B cell (primary cell): Measurements from ENCODE around the gene QRSL1. TPM values are rescaled to one million over a fixed set of nuclear protein-coding genes. Genes with fewer than 3 reads are reported as not detected.

ENCODE experiments used
- ATAC-seq: fragments of 200-7000 bp; cut with Tn5 transposase; one replicate; pipeline ENCODE4 v1.10.0; 2021; ENCODE audit warnings: low read depth, mild to moderate bottlenecking, moderate number of reproducible peaks, moderate library complexity
- CTCF ChIA-PET: fragments of 350-600 bp; sonication (Branson Sonifier 250); formaldehyde crosslinking; loops from one replicate; lab custom pipeline; 2021; ENCODE audit warnings: antibody characterized with exemption, inconsistent platforms; lab: Charles Lee
- POLR2A ChIA-PET: fragments of 350-600 bp; sonication (Branson Sonifier 250); formaldehyde crosslinking; loops from one replicate; lab custom pipeline; 2021; ENCODE audit warnings: antibody characterized with exemption; lab: Charles Lee
- DNase-seq: peaks from one replicate; pipeline ENCODE4 v3.0.0; 2013
- H2AFZ ChIP-seq: 2 replicates; pipeline ENCODE4 v1.6.1; 2012; ENCODE audit warnings: mild to moderate bottlenecking, low read depth, low read length; ENCODE audit not compliant: insufficient read depth, poor library complexity, severe bottlenecking
- H3K27ac ChIP-seq, 2 donors: 1 replicate in 1 of 2; 2 replicates in 1 of 2; pipeline ENCODE4 v1.5.1; 2012 to 2013; ENCODE audit warnings: low read length in 2 of 2, mild to moderate bottlenecking in 2 of 2, moderate library complexity in 1 of 2
- H3K27me3 ChIP-seq, 4 experiments: fragments of 200-600 bp in 1 of 4; sonication (generic) in 1 of 4; replicated peaks in 1 of 4; 1 replicate in 2 of 4; 2 replicates in 2 of 4; pipeline versions ENCODE4 v1.6.1 to v1.7.0; 2013 to 2016; ENCODE audit warnings: low read length in 3 of 4, mild to moderate bottlenecking in 2 of 4, mixed read lengths in 1 of 4, moderate library complexity in 1 of 4; ENCODE audit not compliant: insufficient read depth in 4 of 4, control insufficient read depth in 3 of 4; ENCODE audit errors: control extremely low read depth in 1 of 4
- H3K36me3 ChIP-seq, 2 experiments: replicated peaks in 1 of 2; 1 replicate in 1 of 2; 2 replicates in 1 of 2; pipeline versions ENCODE4 v1.6.1 to v1.7.1; 2013; ENCODE audit warnings: low read length in 1 of 2; ENCODE audit not compliant: insufficient read depth in 2 of 2, control insufficient read depth in 1 of 2; ENCODE audit errors: control extremely low read depth in 1 of 2, extremely low read depth in 1 of 2
- H3K4me1 ChIP-seq, 2 donors: fragments of 200-600 bp in 1 of 2; sonication (generic) in 1 of 2; 1 replicate in 1 of 2; 2 replicates in 1 of 2; pipeline versions ENCODE4 v1.5.1 to v1.6.1; 2013 to 2017; ENCODE audit warnings: low read length in 2 of 2; ENCODE audit not compliant: control insufficient read depth in 2 of 2, insufficient read depth in 2 of 2
- H3K4me2 ChIP-seq: replicated peaks from 2 replicates; pipeline ENCODE3; 2012; ENCODE audit warnings: mild to moderate bottlenecking, low read depth, low read length; ENCODE audit not compliant: poor library complexity, severe bottlenecking
- H3K4me3 ChIP-seq, 5 experiments: fragments of 200-600 bp in 1 of 5; sonication (generic) in 1 of 5; 1 replicate in 3 of 5; 2 replicates in 2 of 5; pipeline versions ENCODE4 v1.5.1 to v1.7.0; 2011 to 2016; ENCODE audit warnings: low read length in 4 of 5, mild to moderate bottlenecking in 4 of 5, low read depth in 2 of 5, control low read depth in 1 of 5, moderate library complexity in 1 of 5; ENCODE audit not compliant: insufficient read depth in 1 of 5; ENCODE audit errors: control extremely low read depth in 1 of 5, extremely low read depth in 1 of 5
- H3K79me2 ChIP-seq: fragments of 200-600 bp; sonication (generic); one replicate; pipeline ENCODE4 v1.6.0; 2016; ENCODE audit warnings: low read length; ENCODE audit not compliant: control insufficient read depth, insufficient read depth
- H3K9ac ChIP-seq: fragments of 200-600 bp; sonication (generic); 2 replicates; pipeline ENCODE4 v1.6.1; 2017; ENCODE audit warnings: mild to moderate bottlenecking, low read length, moderate library complexity
- H3K9me3 ChIP-seq, 3 donors: one replicate each; pipeline versions ENCODE4 v1.6.1 to v1.7.1; 2013; ENCODE audit warnings: low read length in 2 of 3; ENCODE audit not compliant: control insufficient read depth in 2 of 3, insufficient read depth in 1 of 3; ENCODE audit errors: control extremely low read depth in 1 of 3
- H4K20me1 ChIP-seq: 2 replicates; pipeline ENCODE4 v1.6.0; 2012; ENCODE audit warnings: mild to moderate bottlenecking, low read length; ENCODE audit not compliant: insufficient read depth, control insufficient read depth, poor library complexity, severe bottlenecking
- H3K27ac Mint-ChIP-seq: one replicate; pipeline ENCODE4 v1.8.0; 2021; ENCODE audit warnings: mixed read lengths
- H3K27me3 Mint-ChIP-seq: one replicate; pipeline ENCODE4 v1.8.0; 2021; ENCODE audit warnings: mixed read lengths
- H3K4me1 Mint-ChIP-seq: one replicate; pipeline ENCODE4 v1.8.0; 2021; ENCODE audit warnings: mixed read lengths
- H3K4me3 Mint-ChIP-seq: one replicate; pipeline ENCODE4 v1.8.0; 2021; ENCODE audit warnings: mixed read lengths
- H3K9me3 Mint-ChIP-seq: one replicate; pipeline ENCODE4 v1.8.0; 2022; ENCODE audit warnings: mixed read lengths; ENCODE audit not compliant: insufficient read depth
- CTCF ChIP-seq: fragments of 200-600 bp; IDR thresholded peaks from one replicate; pipeline ENCODE4 v1.8.0; 2022; ENCODE audit warnings: antibody characterized with exemption, mild to moderate bottlenecking
- EZH2 ChIP-seq: IDR thresholded peaks from 2 replicates; pipeline ENCODE4 v1.6.1; 2012; ENCODE audit warnings: borderline replicate concordance, low read depth, mild to moderate bottlenecking, moderate library complexity, low read length; ENCODE audit not compliant: insufficient read depth, poor library complexity, severe bottlenecking
- WGBS: methylation state at CpG from one replicate; pipeline ENCODE4 v1.1.5; 2013; ENCODE audit warnings: missing lambda C conversion rate; ENCODE audit not compliant: insufficient coverage; 5-methylcytosine and 5-hydroxymethylcytosine counted together
- intact Hi-C: fragments of 100-400 bp; cut with micrococcal nuclease; formaldehyde crosslinking; loops from one replicate; pipeline ENCODE4 v1.10.0; 2022
- polyA plus RNA-seq: library from polyadenylated mRNA; depleted of rRNA; stranded (reverse); fragments of >200 nt; gene quantifications from 2 replicates; pipeline ENCODE4 v1.2.3, GENCODE V29; 2012
- total RNA-seq, 2 donors: library from RNA; stranded (reverse); fragments of 120-200 nt in 1 of 2; gene quantifications; 1 replicate in 1 of 2; 2 replicates in 1 of 2; pipeline versions ENCODE4 v1.2.3 to v1.2.4, GENCODE V29; 2013 to 2022

The QRSL1 gene
- total and polyA plus RNA-seq, 2 donors (not counting 1 experiment from before 2014, with no cell fraction given), result 36.9 to 38.5 TPM

- Mint-ChIP-seq H3K4me3 (no peak overlapping the region), H3K9me3 (peaks cover 4% of the 10 kb centered on the region), H3K27ac (peak overlapping the region; percentile 84), H3K27me3 (no peaks in the 10 kb centered on the region), H3K4me1 (peaks cover 42% of the 10 kb centered on the region)
- Histone ChIP-seq H3K27me3 (no peaks in the 10 kb centered on the region), H3K27ac (no peak overlapping the region), H3K9me3 (peaks cover 5 to 13% (median 12%) of the 10 kb centered on the region in 3 donors), H4K20me1 (no peaks in the 10 kb centered on the region), H3K9ac (no peak overlapping the region), H3K4me2 (no peak overlapping the region), H3K36me3 (peaks cover 23 to 89% of the 10 kb centered on the region in 2 experiments), H2AFZ (no peak overlapping the region), H3K4me3 (no peak overlapping the region), H3K4me1 (peaks cover 15 to 24% of the 10 kb centered on the region in 2 donors), H3K79me2 (peaks cover 59% of the 10 kb centered on the region)
- TF ChIP-seq EZH2, result no peak
- no peak for DNase-seq
- ATAC-seq, result no peak
- CTCF ChIA-PET, result interaction anchor here (0.7 to 1.3 kb wide), 4 partner anchors 10 to 49 kb away, joined by 3 to 6 read pairs (median 4); no protein-coding TSS in a partner anchor
- 93% methylated on average over 2 of the region's 2 CpGs for WGBS
- intact Hi-C loops, result no loop called here
- POLR2A ChIA-PET, result interaction anchor here (0.9 kb wide), 1 partner anchor 10 kb away, joined by 3 read pairs; no protein-coding TSS in a partner anchor
Observed at GRCh38 chr6:106659859-106660258, 30.5 kb downstream of the QRSL1 start.

- H3K9me3 Mint-ChIP-seq, result peaks cover 4% of the 10 kb centered on the region
- H3K36me3 ChIP-seq, result peaks cover 19 to 75% of the 10 kb centered on the region in 2 experiments
- H3K27ac ChIP-seq, result peak overlapping the region in 1 of 2 donors; percentile 81
- H3K9me3 ChIP-seq, result peaks cover 5 to 15% (median 12%) of the 10 kb centered on the region in 3 donors
- no peaks in the 10 kb centered on the region for H3K27me3 ChIP-seq
- WGBS, result no CpG with 5 or more reads among the region's 2 CpGs
- H3K79me2 ChIP-seq, result peaks cover 49% of the 10 kb centered on the region
- no peak overlapping the region for H3K9ac ChIP-seq
- intact Hi-C loops, result no loop called here
- TF ChIP-seq EZH2 (no peak), CTCF (no peak)
- peaks cover 39 to 50% of the 10 kb centered on the region in 2 donors for H3K4me1 ChIP-seq
- no peak overlapping the region for H2AFZ ChIP-seq
- DNase-seq, result no peak
- ChIA-PET POLR2A (no interaction called here), CTCF (interaction anchor here (1.1 to 1.2 kb wide), 2 partner anchors 51 to 53 kb away, joined by 3 read pairs; no protein-coding TSS in a partner anchor)
- H4K20me1 ChIP-seq, result no peaks in the 10 kb centered on the region
- peaks cover 61% of the 10 kb centered on the region for H3K4me1 Mint-ChIP-seq
- no peak overlapping the region for H3K4me2 ChIP-seq
- peak overlapping the region; percentile 84 for H3K27ac Mint-ChIP-seq
- no peak overlapping the region for H3K4me3 ChIP-seq
- no peaks in the 10 kb centered on the region for H3K27me3 Mint-ChIP-seq
- H3K4me3 Mint-ChIP-seq, result no peak overlapping the region
- no peak for ATAC-seq
Observed at GRCh38 chr6:106662458-106662857, 33.1 kb downstream of the QRSL1 start.
